ENCODE measurements around the gene ANO6.

Gene ANO6

DNA sequence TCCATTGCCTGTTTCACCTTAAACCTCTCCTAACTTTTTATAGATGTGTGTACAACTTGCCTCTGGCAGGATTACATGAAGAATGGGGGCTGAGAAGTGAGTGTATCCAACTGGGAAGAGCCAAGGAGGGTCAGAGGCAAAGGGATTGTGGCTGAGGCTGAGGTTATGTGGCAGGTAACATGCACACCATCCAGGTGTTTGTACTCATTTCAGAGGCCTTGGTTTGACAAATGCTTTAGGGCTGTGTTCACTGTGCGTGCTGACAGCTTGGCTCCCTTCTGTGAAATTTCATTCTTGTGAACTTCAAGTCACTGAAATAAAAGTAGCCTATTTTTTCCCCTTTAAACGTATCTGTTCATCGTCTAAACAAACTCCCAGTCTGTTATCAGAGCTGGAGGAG lies 47.7 kb downstream of the ANO6 start:
- ATAC-seq (ENCODE audit: low read depth) (no peak), DNase-seq (ENCODE audit: low spot score in 2 of 2) (no peak)
- H3K27ac Mint-ChIP-seq = no peak overlapping the region
- H3K4me3 Mint-ChIP-seq = no peak overlapping the region
- H3K4me1 Mint-ChIP-seq = peaks cover 10% of the 10 kb centered on the region
- no peaks in the 10 kb centered on the region for H3K27me3 Mint-ChIP-seq
- peaks cover 10% of the 10 kb centered on the region for H3K36me3 Mint-ChIP-seq
- no peaks in the 10 kb centered on the region for H3K9me3 Mint-ChIP-seq

- Mint-ChIP-seq H3K36me3 (peaks cover 9% of the 10 kb centered on the region), H3K4me1 (peaks cover 10% of the 10 kb centered on the region), H3K9me3 (no peaks in the 10 kb centered on the region), H3K27me3 (no peaks in the 10 kb centered on the region), H3K4me3 (no peak overlapping the region), H3K27ac (no peak overlapping the region)
- DNase-seq (ENCODE audit: low spot score in 2 of 2) (no peak), ATAC-seq (ENCODE audit: low read depth) (peak; percentile 19)
Observed at GRCh38 chr12:45268672-45269411, 52.9 kb downstream of the ANO6 start.

DNA sequence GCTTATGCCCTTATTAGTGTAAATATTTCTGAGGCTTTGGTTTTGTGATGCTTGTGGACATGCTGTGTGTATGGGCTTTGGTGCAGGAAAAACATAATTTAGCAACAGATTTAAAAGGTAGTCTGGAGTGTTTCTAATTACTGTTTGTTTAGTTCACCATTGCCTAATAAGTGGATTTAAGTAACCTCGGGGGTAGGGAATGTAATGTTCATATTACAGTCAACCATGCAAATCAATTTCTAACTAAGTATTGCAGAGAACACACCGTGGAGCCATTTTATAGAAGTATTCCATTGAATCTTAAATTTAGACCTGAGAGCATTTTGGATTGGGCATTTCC lies 53.5 kb downstream of the ANO6 start:
- no peak overlapping the region for H3K4me3 Mint-ChIP-seq
- no peak for ATAC-seq (ENCODE audit: low read depth)
- H3K4me1 Mint-ChIP-seq = peaks cover 7% of the 10 kb centered on the region
- no peak overlapping the region for H3K27ac Mint-ChIP-seq
- no peak for DNase-seq (ENCODE audit: low spot score in 2 of 2)
- no peaks in the 10 kb centered on the region for H3K27me3 Mint-ChIP-seq
- H3K9me3 Mint-ChIP-seq = no peaks in the 10 kb centered on the region
- H3K36me3 Mint-ChIP-seq = peaks cover 6% of the 10 kb centered on the region

GRCh38 chr12:45270951-45271350 lies 55.1 kb downstream of the ANO6 start:
- ATAC-seq (ENCODE audit: low read depth) (no peak), DNase-seq (ENCODE audit: low spot score in 2 of 2) (no peak)
- H3K36me3 Mint-ChIP-seq = peaks cover 6% of the 10 kb centered on the region
- no peaks in the 10 kb centered on the region for H3K27me3 Mint-ChIP-seq
- no peaks in the 10 kb centered on the region for H3K9me3 Mint-ChIP-seq
- H3K27ac Mint-ChIP-seq = no peak overlapping the region
- peaks cover 7% of the 10 kb centered on the region for H3K4me1 Mint-ChIP-seq
- H3K4me3 Mint-ChIP-seq = no peak overlapping the region

DNA sequence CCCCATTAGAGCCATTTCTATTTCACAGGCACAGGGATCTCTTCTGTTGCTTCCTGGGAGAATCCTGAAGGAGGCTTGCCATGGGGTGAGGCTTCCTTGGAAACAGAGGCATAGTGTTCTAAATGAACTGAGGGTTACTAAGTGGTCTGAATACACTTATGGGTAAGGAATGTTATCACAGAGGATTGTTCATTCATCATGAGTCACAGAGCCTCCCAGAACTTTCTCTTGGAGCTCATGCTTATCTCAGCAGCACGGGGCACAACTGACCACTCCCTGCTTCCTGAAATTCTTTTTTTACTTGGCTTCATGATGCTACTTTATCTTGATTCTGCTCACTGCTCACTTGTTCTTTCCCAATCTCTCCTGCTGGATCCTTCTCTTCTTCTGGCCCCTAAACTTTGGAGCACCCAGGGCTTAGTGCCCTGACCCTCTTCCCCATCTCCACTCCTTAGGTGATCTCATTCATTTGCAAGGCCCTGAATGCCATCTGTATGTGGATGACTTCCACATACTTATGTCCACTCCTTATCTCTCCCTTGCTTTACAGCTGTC lies 57.9 kb downstream of the ANO6 start:
- ATAC-seq (ENCODE audit: low read depth) (no peak), DNase-seq (ENCODE audit: low spot score in 2 of 2) (no peak)
- H3K36me3 Mint-ChIP-seq = peaks cover 10% of the 10 kb centered on the region
- no peaks in the 10 kb centered on the region for H3K27me3 Mint-ChIP-seq
- H3K4me1 Mint-ChIP-seq = peaks cover 2% of the 10 kb centered on the region
- H3K9me3 Mint-ChIP-seq = peaks cover 3% of the 10 kb centered on the region
- no peak overlapping the region for H3K27ac Mint-ChIP-seq
- H3K4me3 Mint-ChIP-seq = no peak overlapping the region

DNA sequence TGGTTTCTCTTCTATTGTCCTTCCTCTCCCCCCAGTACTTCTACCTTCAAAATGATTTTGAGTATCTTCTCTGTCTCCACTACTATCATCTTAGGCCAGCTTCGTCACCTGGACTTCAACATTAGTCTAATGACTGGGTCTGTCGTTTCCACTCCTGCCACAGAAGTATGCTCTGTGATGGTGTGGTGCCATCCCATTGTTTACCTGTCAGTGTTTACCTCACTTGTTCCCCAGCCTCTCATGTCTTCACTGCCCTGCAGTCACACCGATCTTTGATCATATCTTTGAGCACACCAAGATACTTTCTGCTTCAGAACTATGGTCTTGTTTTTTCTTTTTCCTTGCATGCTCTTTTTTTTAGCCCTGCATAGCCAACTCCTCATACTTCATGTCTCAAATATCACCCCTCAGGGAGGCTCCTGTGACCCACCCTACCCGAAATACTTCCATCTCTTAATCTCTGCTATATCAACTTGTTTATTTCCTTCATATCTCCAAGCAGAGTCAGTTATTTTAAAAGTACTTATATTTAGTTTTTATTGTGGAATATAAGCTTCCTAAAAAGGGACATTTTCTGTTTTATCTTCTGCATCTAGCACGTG lies 60.4 kb downstream of the ANO6 start:
- Mint-ChIP-seq H3K4me3 (no peak overlapping the region), H3K4me1 (peaks cover 2% of the 10 kb centered on the region), H3K36me3 (peaks cover 19% of the 10 kb centered on the region), H3K9me3 (peaks cover 3% of the 10 kb centered on the region), H3K27me3 (no peaks in the 10 kb centered on the region), H3K27ac (no peak overlapping the region)
- DNase-seq (ENCODE audit: low spot score in 2 of 2) (no peak), ATAC-seq (ENCODE audit: low read depth) (no peak)

DNA sequence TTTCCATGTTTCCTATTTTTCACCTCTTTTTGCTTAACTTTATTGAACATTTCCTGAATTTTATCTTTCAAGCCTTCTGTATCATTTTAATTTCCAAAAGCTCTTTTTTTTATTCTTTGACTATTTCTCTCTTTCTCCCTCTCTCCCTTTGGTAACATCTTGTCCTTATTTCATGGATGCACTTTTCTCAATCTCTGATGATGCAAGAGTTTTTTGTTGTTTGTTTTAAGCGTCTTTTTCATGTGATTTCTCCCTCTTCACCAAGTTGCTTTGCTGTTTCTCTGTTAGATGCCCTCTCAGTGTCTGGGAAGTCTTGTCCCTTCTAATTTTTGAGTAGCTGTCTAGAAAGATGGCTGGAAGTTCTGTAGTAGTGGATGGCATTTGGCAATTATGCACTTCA lies 62.6 kb downstream of the ANO6 start:
- Mint-ChIP-seq H3K4me1 (peaks cover 4% of the 10 kb centered on the region), H3K27me3 (no peaks in the 10 kb centered on the region), H3K9me3 (peaks cover 3% of the 10 kb centered on the region), H3K4me3 (no peak overlapping the region), H3K27ac (no peak overlapping the region), H3K36me3 (peaks cover 22% of the 10 kb centered on the region)
- DNase-seq (ENCODE audit: low spot score in 2 of 2) (no peak), ATAC-seq (ENCODE audit: low read depth) (no peak)

DNA sequence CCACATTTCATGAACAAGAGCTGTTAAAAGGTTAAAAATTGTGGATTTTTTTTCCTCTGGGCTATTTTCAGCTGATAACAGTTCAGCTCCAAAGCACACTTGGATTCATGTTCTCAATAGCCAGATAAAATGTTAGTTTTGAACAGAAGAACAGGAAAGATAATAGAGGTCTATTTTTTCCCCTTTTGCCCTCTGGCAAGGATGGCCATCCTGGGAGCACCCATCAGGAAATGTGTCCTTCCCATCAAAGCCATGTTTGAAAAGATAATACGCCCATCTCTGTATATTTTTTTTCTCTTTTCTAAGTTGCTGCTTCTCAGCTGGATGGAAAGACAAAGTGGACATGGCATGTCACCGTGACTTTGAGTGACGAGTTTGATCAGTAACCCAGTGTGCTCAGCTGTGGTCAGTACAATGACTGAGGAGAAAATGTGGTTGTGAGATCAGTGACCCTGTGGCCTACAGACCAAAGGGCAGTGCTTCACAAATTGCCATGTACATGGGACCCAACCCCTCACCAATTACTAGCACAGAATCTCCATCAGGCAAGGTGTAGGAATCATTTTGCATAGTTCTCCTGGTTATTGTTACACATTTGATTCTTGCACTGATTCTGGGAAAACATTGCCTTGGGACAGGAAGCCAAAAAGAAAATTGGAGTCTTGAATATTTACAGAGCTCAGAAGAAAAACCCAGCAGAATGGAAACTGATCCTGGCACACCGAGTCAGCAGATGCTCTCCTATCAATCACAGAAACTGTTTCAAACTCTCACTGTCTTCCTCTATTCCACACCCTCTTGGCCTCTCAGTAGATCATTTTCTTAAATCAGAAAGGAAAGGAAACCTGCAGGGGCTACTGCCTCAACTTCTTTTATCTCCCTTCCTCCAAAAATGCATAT lies 64.3 kb downstream of the ANO6 start:
- Mint-ChIP-seq H3K27ac (no peak overlapping the region), H3K4me3 (no peak overlapping the region), H3K36me3 (peaks cover 22% of the 10 kb centered on the region), H3K27me3 (no peaks in the 10 kb centered on the region), H3K4me1 (peaks cover 4% of the 10 kb centered on the region), H3K9me3 (peaks cover 3% of the 10 kb centered on the region)
- DNase-seq (ENCODE audit: low spot score in 2 of 2) (no peak), ATAC-seq (ENCODE audit: low read depth) (no peak)

GRCh38 chr12:45281994-45282393 lies 66.1 kb downstream of the ANO6 start:
- no peak for ATAC-seq (ENCODE audit: low read depth)
- peaks cover 3% of the 10 kb centered on the region for H3K9me3 Mint-ChIP-seq
- no peak overlapping the region for H3K4me3 Mint-ChIP-seq
- no peaks in the 10 kb centered on the region for H3K27me3 Mint-ChIP-seq
- DNase-seq (ENCODE audit: low spot score in 2 of 2) = no peak
- H3K36me3 Mint-ChIP-seq = peaks cover 22% of the 10 kb centered on the region
- H3K4me1 Mint-ChIP-seq = peaks cover 12% of the 10 kb centered on the region
- no peak overlapping the region for H3K27ac Mint-ChIP-seq

- Mint-ChIP-seq H3K9me3 (peaks cover 3% of the 10 kb centered on the region), H3K4me3 (no peak overlapping the region), H3K36me3 (peaks cover 22% of the 10 kb centered on the region), H3K4me1 (peaks cover 14% of the 10 kb centered on the region), H3K27ac (no peak overlapping the region), H3K27me3 (no peaks in the 10 kb centered on the region)
- ATAC-seq (ENCODE audit: low read depth) (no peak), DNase-seq (ENCODE audit: low spot score in 2 of 2) (no peak)
Observed at GRCh38 chr12:45282411-45282810, 66.5 kb downstream of the ANO6 start.

DNA sequence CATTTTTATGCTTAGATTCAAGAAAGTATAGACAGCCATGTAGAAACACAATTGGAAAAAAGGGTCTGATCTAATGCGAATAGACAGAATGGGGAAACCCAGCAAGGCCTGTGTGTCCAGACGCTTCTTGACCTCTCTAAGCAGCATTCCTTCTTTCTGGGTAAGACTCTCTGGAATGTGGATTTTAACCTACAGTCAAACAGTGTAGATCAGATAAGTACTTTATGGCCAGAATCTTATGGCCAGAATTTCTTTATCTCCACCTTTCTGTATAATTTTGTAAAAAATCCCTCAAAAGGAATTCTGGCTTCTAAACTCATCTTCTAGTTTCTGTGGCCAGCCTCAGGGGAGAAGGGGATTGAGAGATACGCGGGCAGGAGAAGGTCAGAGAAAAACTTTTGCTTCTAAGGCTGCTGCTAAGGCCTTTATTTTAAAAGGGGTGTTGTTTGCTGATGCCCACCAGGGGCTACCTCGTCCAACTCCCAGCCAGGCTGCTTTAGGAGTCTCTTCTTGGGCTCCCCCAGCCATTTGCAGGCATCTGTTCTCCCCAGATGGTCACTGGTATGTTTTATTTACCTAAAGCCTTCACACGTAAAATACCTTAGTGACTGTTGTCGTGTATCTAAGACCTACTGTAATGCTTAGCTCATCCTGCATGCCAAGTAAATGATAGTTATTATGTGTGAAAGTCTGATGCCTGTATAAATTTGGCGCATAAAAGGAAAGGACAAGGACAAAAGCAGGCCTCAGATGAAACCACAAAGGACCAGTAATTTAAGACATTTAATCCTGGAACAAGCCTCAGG lies 68.4 kb downstream of the ANO6 start:
- Mint-ChIP-seq H3K27me3 (no peaks in the 10 kb centered on the region), H3K4me3 (no peak overlapping the region), H3K4me1 (peaks cover 13% of the 10 kb centered on the region), H3K27ac (no peak overlapping the region), H3K36me3 (peaks cover 18% of the 10 kb centered on the region), H3K9me3 (no peaks in the 10 kb centered on the region)
- ATAC-seq (ENCODE audit: low read depth) (no peak), DNase-seq (ENCODE audit: low spot score in 2 of 2) (no peak)

- no peaks in the 10 kb centered on the region for H3K9me3 Mint-ChIP-seq
- H3K4me3 Mint-ChIP-seq = no peak overlapping the region
- ATAC-seq (ENCODE audit: low read depth) = no peak
- peaks cover 12% of the 10 kb centered on the region for H3K36me3 Mint-ChIP-seq
- no peak for DNase-seq (ENCODE audit: low spot score in 2 of 2)
- peaks cover 14% of the 10 kb centered on the region for H3K4me1 Mint-ChIP-seq
- H3K27ac Mint-ChIP-seq = no peak overlapping the region
- H3K27me3 Mint-ChIP-seq = no peaks in the 10 kb centered on the region
Observed at GRCh38 chr12:45285717-45286116, 69.8 kb downstream of the ANO6 start.

DNA sequence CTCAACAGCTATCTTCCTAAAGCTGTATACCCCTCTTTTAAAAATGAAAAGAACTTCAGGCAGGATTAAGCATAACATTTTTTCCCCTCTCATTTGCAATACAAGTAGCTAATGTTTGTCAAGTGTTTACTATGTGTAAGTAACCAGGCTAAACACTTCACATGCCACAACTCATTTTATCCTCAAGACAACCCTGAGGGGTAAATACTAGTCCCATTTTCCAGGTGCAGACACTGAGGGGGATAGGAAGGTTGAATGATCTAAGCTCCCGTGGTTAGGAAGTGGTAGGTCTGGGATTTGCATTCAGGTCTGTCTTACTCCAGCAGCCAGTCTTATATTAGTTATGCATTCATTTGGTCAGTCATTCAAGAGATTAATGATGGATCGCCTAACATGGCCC lies 70.7 kb downstream of the ANO6 start:
- peak overlapping the region; percentile 39 for H3K27ac Mint-ChIP-seq
- ATAC-seq (ENCODE audit: low read depth) (no peak), DNase-seq (ENCODE audit: low spot score in 2 of 2) (no peak)
- H3K4me3 Mint-ChIP-seq = no peak overlapping the region
- H3K4me1 Mint-ChIP-seq = peaks cover 17% of the 10 kb centered on the region
- H3K36me3 Mint-ChIP-seq = peaks cover 10% of the 10 kb centered on the region
- H3K27me3 Mint-ChIP-seq = no peaks in the 10 kb centered on the region
- no peaks in the 10 kb centered on the region for H3K9me3 Mint-ChIP-seq
